Thyroid gland (tissue), 4 donors: Measurements from ENCODE around the gene ASPN.

Source experiments
- CTCF ChIP-seq, 6 experiments: fragments of 200-600 bp in 3 of 6; fragments of 450-650 bp in 3 of 6; sonication (generic) in 3 of 6; IDR thresholded peaks; one replicate each; pipeline ENCODE4 v1.5.1; 2016 to 2019; ENCODE audit warnings: antibody characterized with exemption in 6 of 6, mild to moderate bottlenecking in 2 of 6, inconsistent platforms in 1 of 6, moderate library complexity in 1 of 6
- POLR2A ChIP-seq, 2 donors: fragments of 450-650 bp; IDR thresholded peaks; one replicate each; pipeline ENCODE4 v1.6.1; 2017; ENCODE audit warnings: antibody characterized with exemption in 2 of 2, mild to moderate bottlenecking in 2 of 2, moderate library complexity in 1 of 2

GRCh38 chr9:92480291-92480771, 2.0 kb downstream of the ASPN start:
- TF ChIP-seq CTCF (IDR thresholded peaks at IDR 0.05) (no peak), POLR2A (IDR thresholded peaks at IDR 0.05) (no peak)
